Loucy (cell line): ENCODE data around the gene VWA7.

ENCODE experiments used
- CTCF ChIP-seq: fragments of 200-600 bp; sonication (generic); conservative IDR thresholded peaks from 2 replicates; pipeline ENCODE4 v1.5.1; 2014; ENCODE audit warnings: mild to moderate bottlenecking, antibody characterized with exemption, low read length
- EZH2phosphoT487 ChIP-seq: fragments of 200-600 bp; IDR thresholded peaks from 2 replicates; pipeline ENCODE4 v1.6.1; 2018; ENCODE audit warnings: antibody characterized with exemption, mild to moderate bottlenecking, moderate library complexity, borderline replicate concordance

GRCh38 chr6:31779908-31780307 is 2.8 kb upstream of the VWA7 start:
- no peak for TF ChIP-seq CTCF
- no peak for TF ChIP-seq EZH2phosphoT487
